MM.1S (cell line): ENCODE data around the gene FAN1.

ENCODE experiments used
- CTCF ChIP-seq: fragments of 300-600 bp; sonication (generic); IDR thresholded peaks from 2 replicates; pipeline ENCODE4 v1.5.1; 2016; ENCODE audit warnings: antibody characterized with exemption, low read length, mixed read lengths
- EZH2 ChIP-seq: fragments of 300-600 bp; sonication (generic); optimal IDR thresholded peaks from 2 replicates; pipeline ENCODE3; 2017; ENCODE audit warnings: low read depth, mild to moderate bottlenecking, antibody characterized with exemption, low read length, mixed read lengths
- EZH2phosphoT487 ChIP-seq: fragments of 300-600 bp; sonication (generic); IDR thresholded peaks from 2 replicates; pipeline ENCODE4 v1.6.1; 2018; ENCODE audit warnings: antibody characterized with exemption, low read length

- TF ChIP-seq EZH2 (no peak), CTCF (no peak), EZH2phosphoT487 (no peak)
Observed at GRCh38 chr15:30906366-30906765, 2.7 kb downstream of the FAN1 start.
